GM21825 (cell line): ENCODE results near the gene PCSK9.

Source experiments
- ATAC-seq: cut with Tn5 transposase; IDR thresholded peaks from one replicate; pipeline ENCODE4 v1.9.1; 2021; ENCODE audit warnings: mild to moderate bottlenecking, moderate library complexity; ENCODE audit not compliant: unreplicated experiment

PCSK9 gene

GRCh38 chr1:55057270-55057955 is 18.1 kb downstream of the PCSK9 start:
- no peak for ATAC-seq

GRCh38 chr1:55057956-55058298 is 18.6 kb downstream of the PCSK9 start:
- ATAC-seq = no peak

GRCh38 chr1:55059302-55060132 is 20.2 kb downstream of the PCSK9 start:
- no peak for ATAC-seq

GRCh38 chr1:55060133-55060999 is 21.0 kb downstream of the PCSK9 start:
- ATAC-seq = no peak

- ATAC-seq = no peak
Observed at GRCh38 chr1:55061000-55061705, 21.8 kb downstream of the PCSK9 start.

GRCh38 chr1:55061706-55062321 is 22.5 kb downstream of the PCSK9 start:
- ATAC-seq = no peak

GRCh38 chr1:55062801-55063576 is 23.6 kb downstream of the PCSK9 start:
- no peak for ATAC-seq

- no peak for ATAC-seq
Observed at GRCh38 chr1:55063577-55063942, 24.2 kb downstream of the PCSK9 start.

- no peak for ATAC-seq
Observed at GRCh38 chr1:55064071-55064581, 24.8 kb downstream of the PCSK9 start.

GRCh38 chr1:55064861-55065263 is 25.5 kb downstream of the PCSK9 start:
- ATAC-seq = no peak

GRCh38 chr1:55065648-55066047 is 26.3 kb downstream of the PCSK9 start:
- ATAC-seq = no peak

- no peak for ATAC-seq
Observed at GRCh38 chr1:55067022-55067778, 27.9 kb downstream of the PCSK9 start.

GRCh38 chr1:55067914-55068313 is 28.6 kb downstream of the PCSK9 start:
- ATAC-seq = no peak

- ATAC-seq = no peak
Observed at GRCh38 chr1:55068638-55069037, 29.3 kb downstream of the PCSK9 start.

- no peak for ATAC-seq
Observed at GRCh38 chr1:55069280-55069679, 29.9 kb downstream of the PCSK9 start.

GRCh38 chr1:55070293-55071164 is 31.2 kb downstream of the PCSK9 start:
- ATAC-seq = no peak

- no peak for ATAC-seq
Observed at GRCh38 chr1:55071477-55071876, 32.1 kb downstream of the PCSK9 start.
